Loucy (cell line): ENCODE measurements around the gene QSER1.

Source experiments
- CTCF ChIP-seq: fragments of 200-600 bp; sonication (generic); conservative IDR thresholded peaks from 2 replicates; pipeline ENCODE4 v1.5.1; 2014; ENCODE audit warnings: mild to moderate bottlenecking, antibody characterized with exemption, low read length
- EZH2phosphoT487 ChIP-seq: fragments of 200-600 bp; IDR thresholded peaks from 2 replicates; pipeline ENCODE4 v1.6.1; 2018; ENCODE audit warnings: antibody characterized with exemption, mild to moderate bottlenecking, moderate library complexity, borderline replicate concordance

DNA sequence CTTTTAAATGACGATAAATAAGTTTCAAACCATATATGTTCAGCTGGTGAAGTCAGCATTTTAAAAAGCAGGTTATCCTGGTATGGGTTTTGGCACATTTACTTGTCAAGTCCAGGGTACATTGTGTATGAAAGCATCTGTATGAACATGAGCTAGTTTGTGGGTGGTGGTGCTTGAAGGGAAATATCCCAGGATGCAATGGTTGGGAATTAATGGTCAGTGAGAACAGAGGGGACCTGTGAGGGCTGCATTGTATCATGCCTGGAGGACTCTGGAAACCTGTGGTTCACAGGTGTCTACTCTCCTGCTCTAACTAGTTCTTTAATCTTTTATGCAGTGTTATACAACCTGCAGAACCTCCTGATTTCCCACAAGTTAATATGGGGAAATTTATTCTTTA, 128.9 kb downstream of the QSER1 start:
- TF ChIP-seq CTCF (no peak), EZH2phosphoT487 (no peak)
